NCI-H1417 (cell line): Measurements from ENCODE around the gene XRCC1.
"Not testable (repeated sequence)": the region's sequence is repeated elsewhere in the genome, so short reads cannot be mapped to it uniquely, and the experiment has no call there.

ENCODE experiments used
- DNase-seq, 3 experiments: peaks; one replicate each; lab custom pipeline; 2025; lab: John Stamatoyannopoulos, UW

The XRCC1 gene

DNA sequence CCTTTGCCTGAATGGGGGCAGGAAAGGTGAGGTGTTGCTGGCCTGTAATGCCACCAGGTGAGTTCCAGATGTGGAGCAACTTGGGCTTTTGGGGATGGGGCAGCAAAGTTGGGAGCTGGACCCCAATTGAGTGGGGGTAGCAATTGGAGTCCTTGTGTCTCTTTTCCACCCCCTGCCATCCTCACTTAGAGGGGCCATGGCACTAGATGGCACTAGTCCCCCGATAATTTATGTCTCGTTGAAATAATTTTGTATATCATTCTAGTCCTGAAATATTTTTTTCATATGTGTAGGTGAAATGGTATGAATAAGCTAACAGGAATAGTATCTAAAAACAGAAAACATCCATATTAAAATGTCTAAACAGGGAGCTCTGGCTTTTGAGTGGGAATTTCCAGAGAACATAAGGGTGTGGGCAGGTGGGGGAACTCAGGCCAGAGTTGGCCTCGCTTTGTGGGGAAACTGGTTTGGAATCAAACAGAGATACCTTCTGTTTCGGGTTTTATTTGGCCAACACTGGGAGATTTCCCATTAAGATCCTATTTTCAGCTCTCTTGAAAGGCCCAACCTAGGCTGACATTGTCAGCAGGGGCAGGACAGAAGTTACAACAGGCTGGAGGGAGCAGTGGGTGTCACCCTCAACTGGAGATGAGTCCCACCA lies 24.4 kb upstream of the XRCC1 start:
- DNase-seq = no peak

DNA sequence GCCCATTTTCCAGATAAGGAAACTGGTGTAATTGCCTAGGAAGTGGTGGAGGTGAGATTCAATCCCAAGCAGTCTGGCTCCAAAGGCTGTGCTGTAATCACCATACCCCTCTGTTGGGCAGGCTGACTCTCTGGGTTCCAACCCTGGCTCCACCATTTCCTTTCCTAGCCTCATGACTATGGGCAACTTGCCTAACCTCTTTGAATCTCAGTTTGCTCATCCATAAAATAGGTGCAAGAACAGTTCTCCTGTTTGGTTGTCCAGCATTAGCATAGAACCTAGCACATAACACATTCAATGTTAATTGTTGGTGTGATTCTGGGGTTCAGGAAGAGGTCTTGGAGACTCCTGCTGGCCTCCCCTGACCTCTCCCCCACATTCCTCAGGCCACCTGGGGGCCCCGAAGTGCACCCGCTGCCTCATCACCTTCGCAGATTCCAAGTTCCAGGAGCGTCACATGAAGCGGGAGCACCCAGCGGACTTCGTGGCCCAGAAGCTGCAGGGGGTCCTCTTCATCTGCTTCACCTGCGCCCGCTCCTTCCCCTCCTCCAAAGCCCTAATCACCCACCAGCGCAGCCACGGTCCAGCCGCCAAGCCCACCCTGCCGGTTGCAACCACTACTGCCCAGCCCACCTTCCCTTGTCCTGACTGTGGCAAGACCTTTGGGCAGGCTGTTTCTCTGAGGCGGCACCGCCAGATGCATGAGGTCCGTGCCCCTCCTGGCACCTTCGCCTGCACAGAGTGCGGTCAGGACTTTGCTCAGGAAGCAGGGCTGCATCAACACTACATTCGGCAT lies 23.3 kb upstream of the XRCC1 start:
- DNase-seq = no peak

DNA sequence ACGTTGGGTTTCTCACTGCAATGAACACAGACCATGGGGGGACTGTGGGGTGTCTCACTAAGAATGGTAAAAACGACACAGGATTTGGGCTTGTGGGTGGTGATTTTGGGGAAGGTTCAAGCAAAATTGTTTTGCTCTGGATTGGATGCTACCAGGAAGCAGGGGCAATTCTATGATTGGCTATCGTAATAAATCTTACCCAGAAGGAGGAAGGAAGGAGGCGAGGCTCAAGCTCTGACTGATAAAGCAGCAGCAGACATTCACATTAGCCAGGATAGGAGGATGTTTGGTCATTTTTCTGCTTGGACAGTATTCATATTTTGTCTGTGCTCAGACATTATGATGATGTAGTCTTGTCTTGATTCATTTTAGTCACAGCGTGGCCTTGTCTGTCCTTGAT lies 22.5 kb upstream of the XRCC1 start:
- DNase-seq = no peak

DNA sequence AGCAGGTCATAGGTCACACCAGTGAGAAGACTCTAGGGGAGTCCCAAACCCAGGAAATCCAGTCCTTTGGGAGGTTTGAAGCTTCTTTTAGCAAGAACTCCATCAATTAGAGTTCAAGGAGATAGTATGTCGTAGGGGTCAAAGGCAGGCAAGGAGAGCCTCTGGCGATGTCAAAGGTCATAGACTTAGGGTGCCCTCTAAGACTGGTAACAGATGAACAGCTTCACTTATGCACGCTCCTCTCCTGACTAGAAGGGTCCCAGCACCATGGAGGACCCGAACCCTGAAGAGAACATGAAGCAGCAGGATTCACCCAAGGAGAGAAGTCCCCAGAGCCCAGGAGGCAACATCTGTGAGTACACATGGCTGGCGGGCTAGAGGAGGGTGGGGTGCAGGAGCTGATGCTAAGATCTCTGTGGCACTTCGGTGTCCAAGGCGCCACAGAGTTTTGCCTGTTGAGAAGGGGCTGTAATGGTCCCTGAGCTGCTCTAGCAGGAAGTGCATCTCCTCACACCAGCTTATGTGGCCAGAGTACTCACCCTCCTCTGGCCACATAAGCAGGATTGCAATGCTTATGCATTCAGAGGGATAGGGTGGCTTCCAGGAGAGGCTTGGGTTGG lies 21.6 kb upstream of the XRCC1 start:
- DNase-seq = peak in 1 of 3 experiments; percentile 41

DNA sequence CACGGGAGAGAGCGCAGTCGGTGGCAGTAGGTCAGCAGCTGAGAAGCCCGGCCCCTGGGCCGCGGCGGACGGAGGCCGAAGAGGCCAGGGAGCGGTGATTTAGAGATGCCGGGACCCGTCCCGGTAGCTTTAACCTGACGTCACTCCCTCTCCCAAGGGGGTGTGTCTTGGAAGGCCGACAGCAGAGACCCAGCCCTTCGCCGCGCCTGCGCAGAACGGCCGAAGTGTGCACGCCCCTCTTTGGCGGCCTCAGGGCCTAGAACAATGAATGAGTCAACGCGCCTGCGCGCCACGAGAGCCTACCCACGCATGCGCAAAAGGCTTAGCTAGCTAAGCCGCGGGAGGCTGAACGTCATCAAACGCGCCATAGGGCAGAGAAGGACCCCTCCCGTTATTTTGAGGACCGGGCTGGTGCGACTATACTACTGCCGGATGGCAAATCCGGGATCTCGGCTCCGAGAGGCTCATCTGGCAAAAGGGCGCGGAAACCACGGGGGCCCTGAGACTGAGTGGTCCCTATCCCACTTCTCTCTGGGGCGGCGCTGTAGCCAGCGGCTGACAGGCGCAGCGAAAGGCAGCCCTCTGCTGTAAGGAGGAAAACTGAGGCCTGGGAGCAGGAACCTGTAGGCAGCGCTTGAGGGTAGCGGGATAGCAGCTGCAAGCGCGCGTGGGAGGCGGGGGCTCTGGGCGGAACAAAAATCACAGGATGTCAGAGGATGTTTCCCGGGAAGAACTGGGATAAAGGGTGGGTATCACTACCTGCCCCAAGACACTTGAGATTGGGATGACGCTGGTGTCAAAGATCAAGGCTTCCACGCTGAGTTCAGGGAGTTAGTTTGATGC lies 20.9 kb upstream of the XRCC1 start, which contains the start of the genes IRGQ and ZNF576:
Gene IRGQ, minus strand, starts transcription at position 136 of the 843 bp plus-strand sequence. CDS start 796 bp downstream, outside the sequence.
Gene ZNF576, plus strand, starts transcription at position 597 of the 843 bp plus-strand sequence. CDS start 514 bp downstream, outside the sequence.
- peak; percentile 98 to 100 (median 100) for DNase-seq

DNA sequence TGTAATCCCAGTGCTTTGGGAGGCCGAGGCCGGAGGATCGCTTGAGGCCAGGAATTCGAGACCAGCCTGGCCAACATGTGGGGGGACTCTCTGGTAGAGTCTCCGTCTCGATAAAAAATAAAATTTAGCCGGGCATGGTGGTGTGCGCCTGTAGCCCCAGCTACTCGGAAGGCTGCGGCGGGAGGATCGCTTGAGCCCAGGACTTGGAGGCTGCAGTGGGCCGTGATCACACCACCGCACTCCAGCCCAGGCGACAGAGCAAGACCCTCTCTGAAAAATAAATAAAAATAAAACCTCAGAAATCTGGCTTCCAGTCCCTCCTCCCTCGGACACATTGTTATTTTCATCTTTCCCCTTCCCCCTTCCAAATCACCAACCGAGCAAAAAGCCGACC lies 20.3 kb upstream of the XRCC1 start:
- DNase-seq = no peak

DNA sequence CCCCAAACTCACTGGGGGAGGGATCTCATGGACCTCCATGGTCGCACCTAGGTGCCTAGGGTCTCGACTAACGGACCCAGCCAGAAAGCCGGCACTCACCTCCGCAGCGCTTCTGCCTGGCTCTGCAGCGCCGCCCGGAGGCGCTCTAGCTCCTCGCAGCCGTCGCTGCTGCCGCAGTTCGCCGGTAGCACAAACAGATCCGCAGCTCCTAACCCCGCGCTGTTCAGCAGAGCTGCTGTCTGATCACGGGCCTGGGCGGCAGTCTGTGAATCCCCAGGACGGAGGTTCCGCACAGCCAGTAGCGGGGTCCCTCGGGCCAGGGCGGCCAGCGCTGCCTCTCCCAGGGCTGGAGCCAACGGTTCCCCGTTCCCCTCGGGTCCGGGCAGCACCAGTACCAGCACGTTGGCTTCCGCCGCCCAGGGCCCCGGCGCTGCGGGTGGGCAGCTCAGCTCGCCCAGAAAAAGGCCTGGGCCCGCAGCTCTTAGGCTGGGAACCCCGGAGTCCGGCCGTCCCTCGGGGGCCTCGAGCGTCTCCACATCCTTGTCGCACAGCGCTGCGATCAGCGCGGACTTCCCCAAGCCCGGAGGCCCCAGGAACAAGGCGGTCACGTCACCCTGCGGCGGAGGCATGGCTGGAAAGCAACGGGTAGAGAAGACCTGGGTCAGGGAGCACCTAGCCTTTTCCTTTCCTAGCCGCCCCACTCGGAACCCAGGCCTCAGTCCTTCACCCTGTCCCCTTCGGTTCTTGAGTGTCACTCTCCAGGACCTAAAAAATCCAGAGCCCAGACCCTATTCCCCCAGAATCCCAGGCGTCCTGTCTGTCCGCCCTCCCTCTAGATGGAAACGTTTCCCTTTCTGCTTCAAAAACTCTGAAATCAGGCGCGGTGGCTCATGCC lies 19.6 kb upstream of the XRCC1 start:
- DNase-seq = peak; percentile 26 to 64 (median 53)

DNA sequence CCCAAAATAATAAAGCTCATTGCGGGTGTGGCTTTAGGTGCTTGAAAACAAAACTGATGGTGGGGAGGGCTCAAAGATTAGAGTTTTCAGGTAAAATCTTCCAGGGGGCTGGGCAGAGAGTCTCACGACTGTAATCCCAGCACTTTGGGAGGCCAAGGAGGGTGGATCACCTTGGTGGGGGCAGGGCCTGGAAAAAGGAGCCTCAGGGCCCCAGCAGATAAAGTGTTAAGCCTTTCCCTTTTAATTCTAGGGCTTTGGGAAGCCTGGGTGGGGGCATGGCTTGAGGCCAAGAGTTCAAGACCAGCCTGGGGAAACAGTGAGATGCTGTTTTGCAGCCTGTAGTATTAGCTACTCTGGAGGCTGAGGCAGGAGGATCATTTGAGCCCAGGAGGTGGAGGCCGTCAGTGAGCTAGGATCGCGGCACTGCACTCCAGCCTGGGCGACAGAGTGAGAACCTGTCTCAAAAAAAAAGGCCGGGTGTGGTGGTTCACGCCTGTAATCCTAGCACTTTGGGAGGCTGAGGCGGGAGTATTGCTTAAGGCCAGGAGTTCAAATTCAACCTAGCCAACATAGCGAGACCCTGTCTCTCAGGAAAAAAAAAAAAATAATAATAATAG lies 18.9 kb upstream of the XRCC1 start:
- DNase-seq = no peak

DNA sequence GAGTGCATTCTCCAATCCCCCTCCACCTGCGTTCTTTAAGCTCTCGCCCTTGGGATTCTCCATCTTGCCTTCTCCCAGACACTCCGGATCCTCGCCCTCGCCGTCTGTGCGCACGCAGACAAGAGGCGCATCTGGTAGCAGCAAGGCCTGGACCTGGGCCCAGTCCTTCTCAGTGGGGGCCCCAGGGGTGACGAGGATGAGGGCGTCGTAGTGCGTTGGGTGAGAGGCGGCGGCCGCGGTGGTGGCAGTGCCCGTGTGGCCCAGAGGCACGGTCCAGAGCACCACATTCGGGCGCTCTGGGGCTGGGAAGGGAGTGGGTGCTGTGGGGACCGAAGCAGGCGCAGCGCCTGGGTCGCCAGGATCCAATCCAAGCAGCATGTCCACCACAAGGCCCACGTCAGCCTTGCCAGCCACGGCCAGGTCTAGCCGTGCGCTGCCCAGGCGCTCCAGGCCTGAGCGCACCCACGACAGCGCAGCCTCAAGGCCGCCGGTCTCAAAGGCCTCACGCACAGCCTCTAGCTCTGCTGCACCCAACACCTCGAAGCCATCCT lies 17.5 kb upstream of the XRCC1 start:
- DNase-seq = no peak

DNA sequence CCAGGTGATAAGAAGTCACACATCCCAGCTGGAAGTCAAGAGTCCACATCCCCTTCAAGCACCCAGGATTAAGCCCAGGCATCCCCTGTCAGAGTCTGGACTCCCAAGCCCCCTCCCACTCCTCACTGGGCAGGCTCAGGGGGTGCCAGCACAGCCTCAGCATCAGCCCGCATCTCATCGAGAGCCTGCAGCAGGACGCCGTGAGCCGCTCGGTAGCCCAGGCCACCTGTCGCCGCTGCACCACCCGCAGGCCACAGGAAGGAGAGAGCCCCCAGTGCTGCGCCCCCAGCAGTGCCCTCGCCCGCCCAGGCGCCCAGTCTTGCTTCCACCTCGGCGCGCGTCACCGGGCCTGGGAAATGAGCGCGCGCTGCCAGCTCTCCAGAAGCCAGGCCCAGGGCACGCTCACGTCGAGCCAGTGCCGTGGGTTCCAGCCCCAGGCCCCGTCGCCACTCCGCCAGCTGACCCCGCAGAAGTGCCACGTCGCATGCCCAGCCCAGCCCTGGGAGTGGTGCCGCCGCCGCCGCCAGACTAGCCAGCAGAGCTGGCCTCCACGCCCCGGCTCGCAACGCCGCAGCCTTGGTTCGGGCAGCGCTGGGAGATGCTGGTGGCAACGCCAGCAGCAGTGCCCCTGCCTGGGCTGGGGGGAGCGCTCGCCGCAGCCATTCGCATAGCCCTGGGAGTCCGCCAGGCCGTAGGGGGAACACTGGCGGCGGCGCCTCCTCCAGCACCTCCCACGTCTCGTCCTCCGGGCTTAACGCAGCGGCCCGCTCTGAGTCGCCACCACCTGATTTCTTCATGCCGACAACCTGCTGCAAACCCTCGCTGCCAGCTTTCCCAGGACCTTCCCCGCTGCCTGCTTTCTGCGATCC lies 16.8 kb upstream of the XRCC1 start:
- DNase-seq = no peak

DNA sequence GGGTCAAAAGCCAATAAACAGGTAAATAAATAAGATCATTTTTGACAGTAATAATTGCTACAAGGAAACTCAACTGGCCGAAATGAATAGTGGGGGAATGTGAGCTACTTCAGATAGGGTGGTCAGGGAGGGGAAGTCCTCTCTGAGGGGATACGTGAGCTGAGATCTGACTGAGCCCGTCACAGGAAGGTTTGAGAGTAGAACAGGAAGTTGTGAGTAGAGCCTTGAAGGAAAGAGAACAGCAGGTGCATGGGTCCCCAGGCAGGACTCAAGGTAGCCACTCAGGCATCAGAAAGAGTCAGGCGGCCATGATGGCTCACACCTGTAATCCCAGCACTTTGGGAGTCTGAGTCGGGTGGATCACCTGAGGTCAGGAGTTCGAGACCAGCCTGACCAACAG lies 14.4 kb upstream of the XRCC1 start:
- no peak for DNase-seq

DNA sequence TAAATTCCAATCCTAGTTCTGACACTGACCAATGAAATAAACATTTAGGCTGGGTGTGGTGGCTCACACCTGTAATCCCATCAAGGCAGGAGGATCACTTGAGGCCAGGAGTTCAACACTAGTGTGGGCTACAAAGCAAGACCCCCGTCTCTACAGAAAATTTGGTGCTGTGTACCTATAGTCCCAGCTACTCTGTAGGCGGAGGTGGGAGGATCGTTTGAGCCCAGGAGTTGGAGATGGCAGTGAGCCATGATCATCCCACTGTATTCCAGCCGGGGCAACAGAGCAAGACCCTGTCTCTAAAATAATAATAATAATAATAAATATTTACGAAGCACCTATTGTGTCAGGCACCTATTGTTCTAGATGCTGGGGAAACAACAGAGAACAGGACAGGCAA lies 13.9 kb upstream of the XRCC1 start:
- DNase-seq = no peak

DNA sequence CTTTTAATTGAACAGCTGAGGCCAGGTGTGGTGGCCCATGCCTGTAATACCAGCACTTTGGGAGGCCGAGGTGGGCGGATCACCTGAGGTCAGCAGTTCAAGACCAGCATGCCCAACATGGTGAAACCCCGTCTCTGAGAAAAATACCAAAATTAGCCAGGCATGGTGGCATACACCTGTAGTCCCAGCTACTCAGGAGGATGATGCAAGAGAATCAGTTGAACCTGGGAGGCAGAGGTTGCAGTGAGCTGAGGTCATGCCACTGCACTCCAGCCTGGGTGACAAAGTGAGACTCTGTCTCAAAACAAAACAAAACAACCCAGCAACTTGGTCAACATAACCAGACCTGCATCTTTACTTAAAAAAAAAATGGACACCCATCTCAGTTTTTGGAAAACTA lies 11.7 kb upstream of the XRCC1 start:
- not testable (repeated sequence) for DNase-seq

DNA sequence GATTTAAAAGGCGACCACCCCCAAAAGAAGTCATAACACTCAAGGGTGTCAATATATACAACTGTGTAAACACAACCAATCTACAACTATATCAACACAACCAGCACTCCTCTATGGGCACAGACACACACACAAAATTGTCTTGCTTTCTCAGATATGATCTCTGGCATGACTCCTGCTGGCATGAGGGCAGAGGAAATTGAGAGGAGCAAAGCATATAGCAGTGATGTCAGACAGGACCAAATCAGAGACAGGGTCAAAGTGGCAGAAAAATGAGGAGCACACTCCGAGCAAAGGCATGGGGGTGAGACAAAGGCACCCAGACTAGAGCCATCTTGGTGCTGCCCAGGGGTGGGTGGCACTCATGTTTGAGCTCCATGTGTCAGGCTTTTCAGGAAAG lies 11.0 kb upstream of the XRCC1 start:
- no peak for DNase-seq

DNA sequence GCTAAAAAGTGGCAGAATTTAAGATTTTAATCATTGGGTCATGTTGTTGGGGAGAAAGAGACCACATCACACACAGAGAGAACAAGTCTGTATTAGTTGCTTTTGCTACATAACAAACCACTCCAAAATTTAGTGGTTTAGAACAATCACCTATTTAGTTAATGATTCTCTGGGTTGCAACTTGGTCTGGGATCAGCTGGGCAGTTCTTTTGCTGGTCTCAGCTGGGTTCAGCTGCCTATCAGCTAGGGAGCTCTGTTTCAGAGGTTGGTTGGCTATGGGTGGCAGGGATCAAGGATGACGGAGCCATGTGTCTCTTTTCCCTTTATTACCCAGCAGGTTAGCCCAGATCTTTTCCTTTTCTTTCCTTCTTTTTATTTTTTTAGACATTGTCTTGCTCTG lies 9.2 kb upstream of the XRCC1 start:
- DNase-seq = no peak

DNA sequence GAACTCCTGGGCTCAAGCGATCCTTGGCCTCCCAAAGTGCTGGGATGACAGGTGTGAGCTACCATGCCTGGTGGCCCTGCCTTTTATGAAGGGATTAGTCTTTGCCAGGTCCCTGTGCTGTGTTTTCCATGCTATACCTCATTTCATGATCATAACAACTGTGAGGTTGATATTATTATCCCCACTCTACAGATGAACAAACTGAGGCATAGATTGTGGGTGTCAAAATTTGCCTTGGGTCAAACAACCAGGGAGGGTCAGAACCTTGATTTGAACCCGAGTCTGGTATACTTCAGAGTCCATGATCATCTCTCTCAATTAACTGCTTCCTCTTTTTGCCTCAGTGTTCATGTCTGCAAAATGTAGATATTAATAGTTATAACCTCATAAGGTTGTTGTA lies 7.2 kb upstream of the XRCC1 start:
- DNase-seq = no peak

DNA sequence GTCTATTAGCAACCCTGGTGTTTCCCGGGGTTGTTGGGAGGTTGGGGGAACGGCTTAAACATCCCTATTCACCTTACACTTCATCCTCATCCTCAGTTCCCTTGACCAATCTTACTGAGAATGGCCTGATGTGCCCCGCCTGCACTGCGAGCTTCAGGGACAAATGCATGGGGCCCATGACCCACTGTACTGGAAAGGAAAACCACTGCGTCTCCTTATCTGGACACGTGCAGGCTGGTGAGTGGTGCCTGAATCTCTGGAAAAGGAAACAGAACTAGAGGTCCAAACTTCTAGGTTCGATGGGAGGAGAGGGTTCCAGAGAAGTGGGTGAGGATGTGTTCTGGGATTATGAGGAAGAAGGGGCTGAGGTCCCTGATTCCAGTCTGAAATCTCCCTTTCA lies 6.1 kb upstream of the XRCC1 start:
- no peak for DNase-seq

DNA sequence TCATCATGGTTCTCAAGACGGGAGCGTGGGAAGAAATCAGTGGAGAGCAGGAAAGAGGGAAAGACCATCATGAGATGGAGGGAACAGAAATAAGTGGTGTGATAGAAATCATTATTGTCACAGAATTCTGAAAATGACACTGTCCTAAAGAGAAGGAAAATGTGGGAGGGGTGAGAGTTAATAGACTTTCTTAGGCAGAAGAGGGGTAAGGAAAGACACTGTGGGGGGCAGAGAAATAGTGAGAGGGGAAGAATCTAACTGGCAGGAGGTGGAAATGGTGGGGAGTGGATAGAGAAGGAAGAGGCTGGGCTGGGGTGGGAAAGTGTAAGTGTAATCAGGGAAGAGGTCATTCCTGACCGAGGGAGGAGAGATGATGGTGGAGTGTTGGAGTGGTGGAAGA lies 3.5 kb upstream of the XRCC1 start:
- no peak for DNase-seq
